H1 (cell line): ENCODE measurements around the gene ADGRG1. TPM values are rescaled to one million over a fixed set of nuclear protein-coding genes. Genes with fewer than 3 reads are reported as not detected.

ENCODE experiments used
- CHD7 ChIP-seq: fragments of 300-600 bp; sonication (generic); IDR thresholded peaks from 2 replicates; pipeline ENCODE4 v1.7.1; 2012; ENCODE audit warnings: low read length, moderate library complexity, mild to moderate bottlenecking, inconsistent platforms; ENCODE audit not compliant: insufficient replicate concordance
- KDM1A ChIP-seq: fragments of 200-600, 300-600 bp; sonication (generic); IDR thresholded peaks from 2 replicates; pipeline ENCODE4 v1.7.1; 2016; ENCODE audit warnings: mild to moderate bottlenecking, low read length, borderline replicate concordance
- PHF8 ChIP-seq: fragments of 200-600 bp; sonication (generic); conservative IDR thresholded peaks from 2 replicates; pipeline ENCODE4 v1.7.1; 2012; ENCODE audit warnings: low read depth, mild to moderate bottlenecking, inconsistent platforms, low read length, moderate library complexity
- SIRT6 ChIP-seq: IDR thresholded peaks from one replicate; pipeline ENCODE4 v1.7.1; 2012; ENCODE audit warnings: low read length, inconsistent platforms
- TBP ChIP-seq: IDR thresholded peaks from 2 replicates; pipeline ENCODE4 v1.6.1; 2011; ENCODE audit warnings: low read depth, low read length, improper control_type of control experiment
- TCF12 ChIP-seq: IDR thresholded peaks from 2 replicates; pipeline ENCODE4 v1.6.1; 2011; ENCODE audit warnings: low read depth, mild to moderate bottlenecking, low read length
- polyA plus RNA-seq, 7 experiments: library from polyadenylated mRNA; depleted of rRNA in 3 of 7; stranded (reverse) in 5 of 7; unstranded in 2 of 7; fragments of >200 nt in 5 of 7; fragments of 200-250 nt in 2 of 7; gene quantifications; 1 replicate in 5 of 7; 2 replicates in 1 of 7; 4 replicates in 1 of 7; pipeline versions ENCODE4 v1.2.1 to v1.2.3, GENCODE V29; 2011 to 2013; ENCODE audit warnings: missing spikeins in 2 of 7, mixed read lengths in 2 of 7
- total RNA-seq: library from RNA; stranded (reverse); fragmentation: NEBNext Ultra II Directional; extraction: Animal tissue kit (Norgen Biotek cat#: 25700); gene quantifications from 2 replicates; pipeline ENCODE4 v1.2.1, GENCODE V29; 2021

ADGRG1 gene
- total and polyA plus RNA-seq, 2 of the 8 experiments (the other 6 are each of a cell fraction or from before 2014, with no cell fraction given), result 1.3 to 2.6 TPM

- TF ChIP-seq CHD7 (no peak), TCF12 (no peak), PHF8 (no peak), TBP (no peak), KDM1A (no peak), SIRT6 (no peak)
These were observed 67.2 kb downstream of the ADGRG1 start (continued) for GRCh38 chr16:57695680-57696069.
